Astrocyte of the cerebellum (primary cell): ENCODE results near the gene SEC16B.

Experiments used
- DNase-seq: peaks from one replicate; pipeline ENCODE4 v3.0.0-alpha.2; 2011; ENCODE audit warnings: low read depth
- H3K4me3 ChIP-seq: 2 replicates; pipeline ENCODE4 v1.5.1; 2011; ENCODE audit warnings: mild to moderate bottlenecking, low read depth, low read length, moderate library complexity
- in situ Hi-C: cut with HindIII; loops from 2 replicates; pipeline ENCODE4 v1.10.0; 2017; ENCODE audit warnings: low sequenced_read_pairs
- TF ChIP-seq, protein P1 (sequence below): IDR thresholded peaks from 2 replicates; pipeline ENCODE4 v1.5.1; 2012; ENCODE audit warnings: low read length, low read depth, moderate library complexity, mild to moderate bottlenecking; ENCODE audit errors: missing control alignments

Gene SEC16B

DNA sequence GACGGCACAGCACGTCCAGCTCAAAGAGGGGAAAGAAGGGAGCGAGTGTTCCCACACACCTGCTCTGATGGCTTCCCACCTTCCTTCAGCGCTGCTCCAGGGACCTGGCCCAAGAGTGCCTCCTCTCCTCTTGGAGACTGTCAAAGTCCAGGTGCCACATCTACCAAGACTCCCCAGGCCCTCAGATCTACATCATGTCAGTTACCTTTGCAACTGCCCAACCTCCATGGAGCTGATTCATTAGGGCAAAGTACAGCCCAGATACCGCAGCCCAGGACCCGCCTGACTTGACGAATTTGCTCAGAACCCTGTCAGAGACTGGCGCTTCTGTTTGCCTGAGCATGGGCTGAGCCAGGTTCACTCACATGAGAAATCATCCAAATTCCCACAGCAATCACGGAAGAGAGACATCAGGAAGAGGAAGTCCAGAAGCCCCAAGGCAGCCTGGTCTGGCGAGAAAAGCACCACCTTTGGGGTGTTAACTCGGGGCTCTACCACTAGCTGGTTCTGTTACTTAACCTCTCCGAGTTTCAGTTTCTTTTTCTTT, at the start of gene SEC16B:
TSS of gene SEC16B (minus strand) at position 234 of the 547 bp plus-strand sequence. CDS start 2,077 bp downstream, outside the sequence.
- in situ Hi-C loops = no loop called here
- TF ChIP-seq, protein P1, sequence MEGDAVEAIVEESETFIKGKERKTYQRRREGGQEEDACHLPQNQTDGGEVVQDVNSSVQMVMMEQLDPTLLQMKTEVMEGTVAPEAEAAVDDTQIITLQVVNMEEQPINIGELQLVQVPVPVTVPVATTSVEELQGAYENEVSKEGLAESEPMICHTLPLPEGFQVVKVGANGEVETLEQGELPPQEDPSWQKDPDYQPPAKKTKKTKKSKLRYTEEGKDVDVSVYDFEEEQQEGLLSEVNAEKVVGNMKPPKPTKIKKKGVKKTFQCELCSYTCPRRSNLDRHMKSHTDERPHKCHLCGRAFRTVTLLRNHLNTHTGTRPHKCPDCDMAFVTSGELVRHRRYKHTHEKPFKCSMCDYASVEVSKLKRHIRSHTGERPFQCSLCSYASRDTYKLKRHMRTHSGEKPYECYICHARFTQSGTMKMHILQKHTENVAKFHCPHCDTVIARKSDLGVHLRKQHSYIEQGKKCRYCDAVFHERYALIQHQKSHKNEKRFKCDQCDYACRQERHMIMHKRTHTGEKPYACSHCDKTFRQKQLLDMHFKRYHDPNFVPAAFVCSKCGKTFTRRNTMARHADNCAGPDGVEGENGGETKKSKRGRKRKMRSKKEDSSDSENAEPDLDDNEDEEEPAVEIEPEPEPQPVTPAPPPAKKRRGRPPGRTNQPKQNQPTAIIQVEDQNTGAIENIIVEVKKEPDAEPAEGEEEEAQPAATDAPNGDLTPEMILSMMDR = no peak
- DNase-seq = no peak
- H3K4me3 ChIP-seq = no peak within 1 kb of the TSS

GRCh38 chr1:178019622-178020021, 49.8 kb upstream of the SEC16B start:
- no peak for DNase-seq
- no peak overlapping the region for H3K4me3 ChIP-seq
- TF ChIP-seq, protein P1 = no peak
- in situ Hi-C loops = no loop called here

DNA sequence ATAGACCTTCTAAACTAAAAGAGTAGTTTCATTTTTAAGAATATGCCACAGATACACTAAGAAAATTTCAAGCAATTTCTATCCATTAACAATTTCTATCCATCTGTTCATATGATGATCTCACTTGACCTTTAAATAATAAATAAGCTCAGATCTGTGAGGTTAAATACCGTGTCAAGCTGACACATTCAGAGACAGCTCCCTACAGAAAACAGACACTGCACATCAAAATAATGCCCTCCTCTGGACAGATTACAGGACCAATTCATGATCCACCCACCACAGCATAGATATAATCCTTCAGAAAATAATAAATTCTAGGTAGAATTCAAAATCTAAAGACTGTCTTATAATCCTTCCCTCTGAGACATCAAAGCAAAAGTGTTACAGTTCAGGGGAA, 49.4 kb upstream of the SEC16B start:
- DNase-seq = no peak
- in situ Hi-C loops = no loop called here
- no peak overlapping the region for H3K4me3 ChIP-seq
- TF ChIP-seq, protein P1 = no peak

DNA sequence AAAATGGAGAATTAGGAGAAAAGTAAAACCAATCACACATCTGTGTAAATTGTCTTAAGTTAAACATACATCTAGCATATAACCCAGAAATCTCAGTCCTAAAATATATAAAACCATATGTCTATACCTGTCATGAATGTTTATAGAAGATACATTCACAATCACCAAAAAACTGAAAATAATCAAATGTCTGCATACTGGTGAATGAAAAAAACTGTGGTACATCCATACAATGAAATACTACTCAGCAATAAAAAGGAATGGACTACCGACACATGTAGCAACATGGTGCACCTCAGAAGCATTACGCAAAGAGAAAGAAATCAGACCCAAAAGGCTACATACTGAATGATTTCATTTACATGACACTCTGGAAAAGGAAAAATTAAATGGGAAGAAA, 47.7 kb upstream of the SEC16B start:
- TF ChIP-seq, protein P1 = no peak
- H3K4me3 ChIP-seq = no peak overlapping the region
- no peak for DNase-seq
- in situ Hi-C loops = no loop called here

- no peak overlapping the region for H3K4me3 ChIP-seq
- in situ Hi-C loops = no loop called here
- no peak for DNase-seq
- TF ChIP-seq, protein P1 = no peak
Observed at GRCh38 chr1:178011864-178012503, 42.1 kb upstream of the SEC16B start.

- no peak overlapping the region for H3K4me3 ChIP-seq
- no peak for DNase-seq
- TF ChIP-seq, protein P1 = no peak
- in situ Hi-C loops = no loop called here
Observed at GRCh38 chr1:178011465-178011828, 41.6 kb upstream of the SEC16B start.
